ENCODE results near the gene LOXL3. TPM values are rescaled to one million over a fixed set of nuclear protein-coding genes. Genes with fewer than 3 reads are reported as not detected.
A peak's percentile ranks its signal among the peaks of the same experiment; 100 is the strongest.

Gene LOXL3
- total and polyA plus RNA-seq, 2 donors from 2014 or later = 2.4 to 9.7 TPM

DNA sequence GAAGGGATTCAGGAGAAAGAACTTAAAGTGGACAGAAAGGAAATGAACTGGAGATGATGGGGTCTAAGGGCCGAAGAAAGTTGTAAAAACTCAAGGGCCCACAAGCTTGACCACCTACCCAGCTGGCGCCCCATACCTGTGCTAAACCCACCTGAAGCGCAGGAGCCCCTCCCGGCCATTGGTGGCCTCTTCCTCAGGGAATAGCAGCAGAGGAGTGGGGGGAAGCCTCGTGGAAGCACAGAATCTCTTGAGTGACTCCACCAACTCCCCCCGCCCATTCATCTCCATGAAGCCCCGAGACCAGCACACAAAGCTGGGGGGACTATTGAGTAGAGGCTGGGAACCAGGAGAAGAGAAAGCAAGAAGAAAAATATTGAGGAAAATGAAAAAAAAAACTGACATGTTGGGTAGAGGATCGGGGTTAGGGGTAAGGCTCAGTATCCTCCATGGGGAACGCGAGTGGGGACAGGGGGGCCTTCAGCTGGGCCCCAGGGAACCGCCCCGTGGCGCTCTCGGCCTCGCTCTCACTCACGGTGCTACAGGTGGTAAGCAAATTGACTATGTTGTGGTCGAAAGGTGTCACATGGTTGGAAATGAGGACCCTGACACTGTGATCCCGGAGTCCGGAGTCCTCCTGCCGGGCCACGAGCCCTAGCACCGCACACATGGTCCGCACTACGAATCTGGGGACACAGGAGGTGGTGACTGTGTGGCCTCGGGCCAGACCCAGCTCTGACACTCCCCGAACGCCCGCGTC, 25.0 kb downstream of the LOXL3 start:
- Histone ChIP-seq H3K36me3 (ENCODE audit: control insufficient read depth in 2 of 3, insufficient read depth in 3 of 3, low read length in 3 of 3) (peaks cover 0 to 32% (median 19%) of the 10 kb centered on the region in 3 donors), H3K4me1 (ENCODE audit: control insufficient read depth in 2 of 3, insufficient read depth in 2 of 3, low read depth in 1 of 3, low read length in 3 of 3) (peaks cover 4 to 16% (median 7%) of the 10 kb centered on the region in 3 donors), H3K27ac (ENCODE audit: low read depth in 2 of 2, low read length in 2 of 2) (peak overlapping the region; percentile 30 to 79), H3K4me3 (ENCODE audit: low read length in 3 of 3) (peak overlapping the region; percentile 87 to 96 (median 91)), H3K9me3 (ENCODE audit: control insufficient read depth in 2 of 3, insufficient read depth in 1 of 3, low read length in 3 of 3) (no peaks in the 10 kb centered on the region), H3K27me3 (ENCODE audit: control insufficient read depth, insufficient read depth, low read length) (no peaks in the 10 kb centered on the region), H3K9ac (ENCODE audit: low read length in 3 of 3) (peak overlapping the region; percentile 71 to 84 (median 83))
- DNase-seq (peak in 3 of 5 donors; percentile 14 to 74 (median 73)), FAIRE-seq (no peak)
- TF ChIP-seq, protein P1, sequence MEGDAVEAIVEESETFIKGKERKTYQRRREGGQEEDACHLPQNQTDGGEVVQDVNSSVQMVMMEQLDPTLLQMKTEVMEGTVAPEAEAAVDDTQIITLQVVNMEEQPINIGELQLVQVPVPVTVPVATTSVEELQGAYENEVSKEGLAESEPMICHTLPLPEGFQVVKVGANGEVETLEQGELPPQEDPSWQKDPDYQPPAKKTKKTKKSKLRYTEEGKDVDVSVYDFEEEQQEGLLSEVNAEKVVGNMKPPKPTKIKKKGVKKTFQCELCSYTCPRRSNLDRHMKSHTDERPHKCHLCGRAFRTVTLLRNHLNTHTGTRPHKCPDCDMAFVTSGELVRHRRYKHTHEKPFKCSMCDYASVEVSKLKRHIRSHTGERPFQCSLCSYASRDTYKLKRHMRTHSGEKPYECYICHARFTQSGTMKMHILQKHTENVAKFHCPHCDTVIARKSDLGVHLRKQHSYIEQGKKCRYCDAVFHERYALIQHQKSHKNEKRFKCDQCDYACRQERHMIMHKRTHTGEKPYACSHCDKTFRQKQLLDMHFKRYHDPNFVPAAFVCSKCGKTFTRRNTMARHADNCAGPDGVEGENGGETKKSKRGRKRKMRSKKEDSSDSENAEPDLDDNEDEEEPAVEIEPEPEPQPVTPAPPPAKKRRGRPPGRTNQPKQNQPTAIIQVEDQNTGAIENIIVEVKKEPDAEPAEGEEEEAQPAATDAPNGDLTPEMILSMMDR (IDR thresholded peaks at IDR 0.05; ENCODE audit: borderline replicate concordance, extremely low read depth, insufficient read depth) = no peak
- intact Hi-C loops (cut with DNase I) = no loop called here

DNA sequence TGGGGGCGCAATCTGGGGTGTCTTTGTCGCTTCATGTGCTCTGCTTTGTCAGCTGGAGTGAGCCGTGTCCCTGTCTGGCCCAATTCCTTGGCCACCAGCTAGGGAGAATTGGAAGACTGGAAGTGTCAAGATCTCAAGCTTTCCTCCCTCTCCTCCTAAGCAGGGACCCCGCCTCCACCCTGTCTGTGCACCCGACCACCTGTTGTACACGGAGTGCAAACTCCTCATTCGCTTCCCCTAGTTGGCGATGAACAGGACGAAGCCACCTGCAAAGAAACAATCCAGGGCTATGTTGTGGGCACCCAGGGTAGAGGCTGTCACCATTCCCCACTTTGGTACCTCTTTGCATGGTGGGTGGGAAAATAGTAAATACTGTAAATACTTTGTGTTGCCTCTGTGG, 26.0 kb downstream of the LOXL3 start:
- no peak for FAIRE-seq
- DNase-seq = no peak
- Histone ChIP-seq H3K4me1 (ENCODE audit: control insufficient read depth in 2 of 3, insufficient read depth in 2 of 3, low read depth in 1 of 3, low read length in 3 of 3) (peaks cover 4 to 16% (median 7%) of the 10 kb centered on the region in 3 donors), H3K27ac (ENCODE audit: low read depth in 2 of 2, low read length in 2 of 2) (no peak overlapping the region), H3K36me3 (ENCODE audit: control insufficient read depth in 2 of 3, insufficient read depth in 3 of 3, low read length in 3 of 3) (peaks cover 0 to 30% (median 15%) of the 10 kb centered on the region in 3 donors), H3K27me3 (ENCODE audit: control insufficient read depth, insufficient read depth, low read length) (no peaks in the 10 kb centered on the region), H3K4me3 (ENCODE audit: low read length in 3 of 3) (no peak overlapping the region), H3K9ac (ENCODE audit: low read length in 3 of 3) (no peak overlapping the region), H3K9me3 (ENCODE audit: control insufficient read depth in 2 of 3, insufficient read depth in 1 of 3, low read length in 3 of 3) (no peaks in the 10 kb centered on the region)
- intact Hi-C loops (cut with DNase I) = no loop called here
- TF ChIP-seq, protein P1 (IDR thresholded peaks at IDR 0.05; ENCODE audit: borderline replicate concordance, extremely low read depth, insufficient read depth) = no peak

DNA sequence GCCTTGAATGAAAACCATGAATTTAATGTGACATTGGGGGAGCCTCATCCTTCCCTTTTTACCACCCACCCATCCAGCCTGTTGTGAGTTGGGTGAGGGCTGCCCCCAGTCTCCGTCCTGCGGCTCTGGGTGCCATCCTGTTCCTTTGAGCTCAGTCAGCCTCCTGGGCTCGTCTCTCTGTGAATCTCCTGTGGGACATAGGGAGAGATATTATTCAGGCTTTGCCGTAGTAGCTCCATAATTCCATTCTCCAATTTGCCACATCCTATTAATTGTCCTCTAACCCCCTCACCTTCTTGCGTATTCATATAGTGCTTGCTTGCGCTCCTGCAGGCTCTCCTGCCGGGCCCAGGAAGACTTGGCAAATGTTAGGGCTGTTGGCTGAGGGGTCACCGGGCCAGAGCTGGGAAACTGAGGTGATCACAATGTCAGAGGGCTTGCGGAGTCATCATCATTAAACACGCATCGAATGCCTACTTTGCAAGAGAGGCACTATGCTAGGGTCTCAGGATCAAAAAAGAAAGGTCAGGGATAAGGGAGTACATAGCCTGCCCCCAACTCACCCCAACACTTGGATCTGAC, 27.0 kb downstream of the LOXL3 start:
- TF ChIP-seq, protein P1 (IDR thresholded peaks at IDR 0.05; ENCODE audit: borderline replicate concordance, extremely low read depth, insufficient read depth) = no peak

More for the DNA sequence above, 27.0 kb downstream of the LOXL3 start:
- Histone ChIP-seq H3K4me1 (ENCODE audit: control insufficient read depth in 2 of 3, insufficient read depth in 2 of 3, low read depth in 1 of 3, low read length in 3 of 3) (peaks cover 4 to 16% (median 7%) of the 10 kb centered on the region in 3 donors), H3K9me3 (ENCODE audit: control insufficient read depth in 2 of 3, insufficient read depth in 1 of 3, low read length in 3 of 3) (no peaks in the 10 kb centered on the region), H3K9ac (ENCODE audit: low read length in 3 of 3) (no peak overlapping the region), H3K27me3 (ENCODE audit: control insufficient read depth, insufficient read depth, low read length) (no peaks in the 10 kb centered on the region), H3K27ac (ENCODE audit: low read depth in 2 of 2, low read length in 2 of 2) (no peak overlapping the region), H3K36me3 (ENCODE audit: control insufficient read depth in 2 of 3, insufficient read depth in 3 of 3, low read length in 3 of 3) (peaks cover 0 to 25% (median 15%) of the 10 kb centered on the region in 3 donors), H3K4me3 (ENCODE audit: low read length in 3 of 3) (no peak overlapping the region)
- DNase-seq (no peak), FAIRE-seq (no peak)
- intact Hi-C loops (cut with DNase I) = no loop called here

All from kidney (tissue), 14 donors.